ENCODE data around the gene TPM2. TPM values are rescaled to one million over a fixed set of nuclear protein-coding genes. Genes with fewer than 3 reads are reported as not detected.

The TPM2 gene
- polyA plus RNA-seq, 1 experiment: 1,727 TPM

GRCh38 chr9:35714579-35715252 lies 25.0 kb upstream of the TPM2 start:
- ChIA-PET POLR2A (no interaction called here), CTCF (interaction anchor here (0.9 to 16.4 kb wide), 5 partner anchors 12 to 111 kb away, joined by 3 to 177 read pairs (median 3); no protein-coding TSS in a partner anchor)
- Histone ChIP-seq H3K27me3 (ENCODE audit: control insufficient read depth, insufficient read depth, low read length) (no peaks in the 10 kb centered on the region), H3K36me3 (ENCODE audit: control insufficient read depth, insufficient read depth, low read length) (peaks cover 72% of the 10 kb centered on the region), H3K4me3 (ENCODE audit: low read depth, low read length) (no peak overlapping the region)
- TF ChIP-seq CTCF (IDR thresholded peaks at IDR 0.05; ENCODE audit: insufficient read depth, low read depth, low read length): no peak
- no peak for DNase-seq (ENCODE audit: low read depth)

GRCh38 chr9:35714123-35714522 lies 24.4 kb upstream of the TPM2 start:
- DNase-seq (ENCODE audit: low read depth): no peak
- Histone ChIP-seq H3K4me3 (ENCODE audit: low read depth, low read length) (no peak overlapping the region), H3K27me3 (ENCODE audit: control insufficient read depth, insufficient read depth, low read length) (no peaks in the 10 kb centered on the region), H3K36me3 (ENCODE audit: control insufficient read depth, insufficient read depth, low read length) (peaks cover 66% of the 10 kb centered on the region)
- POLR2A ChIA-PET: no interaction called here
- CTCF ChIA-PET: interaction anchor here (0.9 to 16.4 kb wide), 5 partner anchors 13 to 111 kb away, joined by 3 to 177 read pairs (median 3); no protein-coding TSS in a partner anchor
- no peak for TF ChIP-seq CTCF (IDR thresholded peaks at IDR 0.05; ENCODE audit: insufficient read depth, low read depth, low read length)

- Histone ChIP-seq H3K27me3 (ENCODE audit: control insufficient read depth, insufficient read depth, low read length) (no peaks in the 10 kb centered on the region), H3K4me3 (ENCODE audit: low read depth, low read length) (no peak overlapping the region), H3K36me3 (ENCODE audit: control insufficient read depth, insufficient read depth, low read length) (peaks cover 61% of the 10 kb centered on the region)
- ChIA-PET CTCF (interaction anchor here (1.4 to 16.4 kb wide), 3 partner anchors 13 to 16 kb away, joined by 5 to 177 read pairs (median 36); no protein-coding TSS in a partner anchor), POLR2A (no interaction called here)
- TF ChIP-seq CTCF (IDR thresholded peaks at IDR 0.05; ENCODE audit: insufficient read depth, low read depth, low read length): no peak
- no peak for DNase-seq (ENCODE audit: low read depth)
These were observed 23.9 kb upstream of the TPM2 start for GRCh38 chr9:35713578-35713977.

- Histone ChIP-seq H3K27me3 (ENCODE audit: control insufficient read depth, insufficient read depth, low read length) (no peaks in the 10 kb centered on the region), H3K36me3 (ENCODE audit: control insufficient read depth, insufficient read depth, low read length) (peaks cover 60% of the 10 kb centered on the region), H3K4me3 (ENCODE audit: low read depth, low read length) (no peak overlapping the region)
- ChIA-PET CTCF (interaction anchor here (0.6 to 16.4 kb wide), 8 partner anchors 8 to 227 kb away, joined by 3 to 177 read pairs (median 3); no protein-coding TSS in a partner anchor), POLR2A (no interaction called here)
- no peak for DNase-seq (ENCODE audit: low read depth)
- no peak for TF ChIP-seq CTCF (IDR thresholded peaks at IDR 0.05; ENCODE audit: insufficient read depth, low read depth, low read length)
These were observed 23.2 kb upstream of the TPM2 start for GRCh38 chr9:35712762-35713400.

All from BJ (cell line).